Measurements from ENCODE around the gene STAT6. TPM values are rescaled to one million over a fixed set of nuclear protein-coding genes. Genes with fewer than 3 reads are reported as not detected.

STAT6 gene
- total RNA-seq, 1 experiment from 2014 or later: 52.3 TPM

- in situ Hi-C loops (cut with HindIII; ENCODE audit: low pct_unique_long_range_greater_than_20kb, low sequenced_read_pairs) (no loop called here), intact Hi-C loops (cut with micrococcal nuclease; ENCODE audit: unreplicated experiment) (no loop called here)
- POLR2A ChIA-PET: no interaction called here
- Histone ChIP-seq H3K27ac (ENCODE audit: low read length) (no peak overlapping the region), H3K9me3 (ENCODE audit: control insufficient read depth, insufficient read depth, low read depth, low read length) (no peaks in the 10 kb centered on the region), H3K4me3 (ENCODE audit: low read depth in 2 of 2, low read length in 2 of 2) (no peak overlapping the region), H3K27me3 (ENCODE audit: control insufficient read depth, insufficient read depth, low read length) (no peaks in the 10 kb centered on the region), H3K4me1 (ENCODE audit: control insufficient read depth, insufficient read depth, low read length) (peaks cover 17% of the 10 kb centered on the region), H3K36me3 (ENCODE audit: control insufficient read depth, insufficient read depth, low read length) (no peaks in the 10 kb centered on the region)
- ATAC-seq (no peak), DNase-seq (ENCODE audit: low read depth, low spot score) (no peak)
- no TSS peak for BruUV-seq (replicated peaks)
- TF ChIP-seq CTCF (IDR thresholded peaks at IDR 0.05) (no peak), SIN3A (IDR thresholded peaks at IDR 0.05; ENCODE audit: borderline replicate concordance, insufficient read depth, low read depth, low read length) (no peak), TCF7L2 (IDR thresholded peaks at IDR 0.05; ENCODE audit: low read depth, low read length) (no peak), POLR2AphosphoS5 (IDR thresholded peaks at IDR 0.05; ENCODE audit: low read depth, low read length) (no peak)
- TF ChIP-seq, protein P1, sequence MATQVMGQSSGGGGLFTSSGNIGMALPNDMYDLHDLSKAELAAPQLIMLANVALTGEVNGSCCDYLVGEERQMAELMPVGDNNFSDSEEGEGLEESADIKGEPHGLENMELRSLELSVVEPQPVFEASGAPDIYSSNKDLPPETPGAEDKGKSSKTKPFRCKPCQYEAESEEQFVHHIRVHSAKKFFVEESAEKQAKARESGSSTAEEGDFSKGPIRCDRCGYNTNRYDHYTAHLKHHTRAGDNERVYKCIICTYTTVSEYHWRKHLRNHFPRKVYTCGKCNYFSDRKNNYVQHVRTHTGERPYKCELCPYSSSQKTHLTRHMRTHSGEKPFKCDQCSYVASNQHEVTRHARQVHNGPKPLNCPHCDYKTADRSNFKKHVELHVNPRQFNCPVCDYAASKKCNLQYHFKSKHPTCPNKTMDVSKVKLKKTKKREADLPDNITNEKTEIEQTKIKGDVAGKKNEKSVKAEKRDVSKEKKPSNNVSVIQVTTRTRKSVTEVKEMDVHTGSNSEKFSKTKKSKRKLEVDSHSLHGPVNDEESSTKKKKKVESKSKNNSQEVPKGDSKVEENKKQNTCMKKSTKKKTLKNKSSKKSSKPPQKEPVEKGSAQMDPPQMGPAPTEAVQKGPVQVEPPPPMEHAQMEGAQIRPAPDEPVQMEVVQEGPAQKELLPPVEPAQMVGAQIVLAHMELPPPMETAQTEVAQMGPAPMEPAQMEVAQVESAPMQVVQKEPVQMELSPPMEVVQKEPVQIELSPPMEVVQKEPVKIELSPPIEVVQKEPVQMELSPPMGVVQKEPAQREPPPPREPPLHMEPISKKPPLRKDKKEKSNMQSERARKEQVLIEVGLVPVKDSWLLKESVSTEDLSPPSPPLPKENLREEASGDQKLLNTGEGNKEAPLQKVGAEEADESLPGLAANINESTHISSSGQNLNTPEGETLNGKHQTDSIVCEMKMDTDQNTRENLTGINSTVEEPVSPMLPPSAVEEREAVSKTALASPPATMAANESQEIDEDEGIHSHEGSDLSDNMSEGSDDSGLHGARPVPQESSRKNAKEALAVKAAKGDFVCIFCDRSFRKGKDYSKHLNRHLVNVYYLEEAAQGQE (IDR thresholded peaks at IDR 0.05; ENCODE audit: insufficient read depth in 1 of 2, low read depth in 2 of 2, low read length in 1 of 2): no peak
- CTCF ChIA-PET: interaction anchor here (0.6 kb wide), 1 partner anchor 479 kb away, joined by 7 read pairs; no protein-coding TSS in a partner anchor
These were observed 3.6 kb downstream of the STAT6 start for GRCh38 chr12:57107456-57108155.

GRCh38 chr12:57106021-57106708 is 5.0 kb downstream of the STAT6 start:
- CTCF ChIA-PET: no interaction called here
- BruUV-seq (replicated peaks): no TSS peak
- POLR2A ChIA-PET: no interaction called here
- peaks cover 10% of the 10 kb centered on the region; the same call in 1 of the 2 replicates for H3K4me1 ChIP-seq (ENCODE audit: control insufficient read depth, insufficient read depth, low read length)
- intact Hi-C loops (cut with micrococcal nuclease; ENCODE audit: unreplicated experiment): no loop called here
- TF ChIP-seq POLR2AphosphoS5 (IDR thresholded peaks at IDR 0.05; ENCODE audit: low read depth, low read length) (no peak), SIN3A (IDR thresholded peaks at IDR 0.05; ENCODE audit: borderline replicate concordance, insufficient read depth, low read depth, low read length) (no peak), TCF7L2 (IDR thresholded peaks at IDR 0.05; ENCODE audit: low read depth, low read length) (no peak), CTCF (IDR thresholded peaks at IDR 0.05) (no peak)
- TF ChIP-seq, protein P1 (IDR thresholded peaks at IDR 0.05; ENCODE audit: insufficient read depth in 1 of 2, low read depth in 2 of 2, low read length in 1 of 2): no peak
- in situ Hi-C loops (cut with HindIII; ENCODE audit: low pct_unique_long_range_greater_than_20kb, low sequenced_read_pairs): no loop called here
- ATAC-seq (no peak), DNase-seq (ENCODE audit: low read depth, low spot score) (no peak)
- no peaks in the 10 kb centered on the region for H3K27me3 ChIP-seq (ENCODE audit: control insufficient read depth, insufficient read depth, low read length)
- H3K27ac ChIP-seq (ENCODE audit: low read length): no peak overlapping the region
- H3K4me3 ChIP-seq (ENCODE audit: low read depth in 2 of 2, low read length in 2 of 2): no peak overlapping the region
- no peaks in the 10 kb centered on the region for H3K9me3 ChIP-seq (ENCODE audit: control insufficient read depth, insufficient read depth, low read depth, low read length)
- no peaks in the 10 kb centered on the region for H3K36me3 ChIP-seq (ENCODE audit: control insufficient read depth, insufficient read depth, low read length)

Data from Panc1 (cell line).